HUES64 (cell line): ENCODE measurements around the gene MFAP2.
A peak's percentile ranks its signal among the peaks of the same experiment; 100 is the strongest.
"Not testable (repeated sequence)": the region's sequence is repeated elsewhere in the genome, so short reads cannot be mapped to it uniquely, and the experiment has no call there.

ENCODE experiments used
- H3K27ac ChIP-seq: 2 replicates; pipeline ENCODE4 v1.7.0; 2013; ENCODE audit warnings: low read depth, low read length, inconsistent platforms
- H3K27me3 ChIP-seq: 2 replicates; pipeline ENCODE4 v1.6.1; 2013; ENCODE audit warnings: mild to moderate bottlenecking, low read length; ENCODE audit not compliant: insufficient read depth
- H3K36me3 ChIP-seq: 2 replicates; pipeline ENCODE4 v1.6.1; 2013; ENCODE audit warnings: mild to moderate bottlenecking, low read length; ENCODE audit not compliant: insufficient read depth
- H3K4me1 ChIP-seq: 2 replicates; pipeline ENCODE4 v1.6.1; 2013; ENCODE audit warnings: mild to moderate bottlenecking, low read length, moderate library complexity; ENCODE audit not compliant: insufficient read depth
- H3K4me3 ChIP-seq: 2 replicates; pipeline ENCODE4 v1.5.1; 2013; ENCODE audit warnings: mild to moderate bottlenecking, low read length, moderate library complexity
- H3K9ac ChIP-seq: 2 replicates; pipeline ENCODE4 v1.6.1; 2013; ENCODE audit warnings: mild to moderate bottlenecking, low read depth, low read length
- H3K9me3 ChIP-seq: 2 replicates; pipeline ENCODE4 v1.6.1; 2013; ENCODE audit warnings: low read depth, low read length; ENCODE audit not compliant: insufficient read depth
- WGBS: fragments of 150-250, 120-280 bp; methylation state at CpG from one replicate; pipeline ENCODE4 v1.1.7; 2013; ENCODE audit warnings: missing lambda C conversion rate; 5-methylcytosine and 5-hydroxymethylcytosine counted together

MFAP2 gene

DNA sequence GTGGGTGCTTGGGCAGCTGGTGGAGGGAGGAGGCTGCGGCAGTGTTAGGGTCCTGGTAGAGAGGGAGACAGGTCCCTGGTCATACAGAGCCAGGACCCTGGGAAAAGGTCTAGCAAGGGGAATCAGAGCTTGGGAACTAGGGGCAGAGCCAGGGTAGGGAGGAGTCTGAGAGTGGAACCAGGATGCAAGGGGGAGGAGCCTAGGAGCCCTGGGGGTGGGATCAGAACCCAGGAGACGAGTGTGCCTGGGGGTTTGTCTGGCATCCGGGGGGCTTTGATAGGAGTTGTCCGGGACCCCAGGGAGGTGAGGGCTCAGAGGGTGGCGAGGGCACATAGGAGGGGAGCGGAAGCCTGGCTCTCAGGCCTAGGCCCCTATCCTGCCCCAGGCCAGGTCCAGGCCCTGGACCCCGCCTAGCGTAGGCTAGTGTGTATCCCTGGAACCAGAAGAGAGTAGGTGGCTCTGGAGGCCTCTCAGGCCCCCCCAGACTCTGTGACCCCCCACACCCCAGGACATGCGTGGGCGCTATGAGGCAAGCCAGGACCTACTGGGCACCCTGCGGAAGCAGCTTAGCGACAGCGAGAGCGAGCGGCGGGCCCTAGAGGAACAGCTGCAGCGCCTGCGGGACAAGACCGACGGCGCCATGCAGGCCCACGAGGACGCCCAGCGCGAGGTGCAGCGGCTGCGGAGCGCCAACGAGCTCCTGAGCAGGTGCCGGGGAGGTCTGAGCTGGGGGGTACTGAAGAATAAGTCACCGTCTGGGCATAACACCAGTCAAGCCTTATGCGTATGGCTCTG, 40.8 kb downstream of the MFAP2 start:
- H3K27me3 ChIP-seq, H3K9ac ChIP-seq, H3K4me1 ChIP-seq, H3K9me3 ChIP-seq: not testable (repeated sequence)
- peak overlapping the region; percentile 26; the same call in 1 of the 2 replicates for H3K4me3 ChIP-seq
- H3K36me3 ChIP-seq, result peaks cover 64% of the 10 kb centered on the region
- WGBS, result 90% methylated on average over 32 of the region's 32 CpGs
- peak overlapping the region; percentile 41; the same call in 1 of the 2 replicates for H3K27ac ChIP-seq

DNA sequence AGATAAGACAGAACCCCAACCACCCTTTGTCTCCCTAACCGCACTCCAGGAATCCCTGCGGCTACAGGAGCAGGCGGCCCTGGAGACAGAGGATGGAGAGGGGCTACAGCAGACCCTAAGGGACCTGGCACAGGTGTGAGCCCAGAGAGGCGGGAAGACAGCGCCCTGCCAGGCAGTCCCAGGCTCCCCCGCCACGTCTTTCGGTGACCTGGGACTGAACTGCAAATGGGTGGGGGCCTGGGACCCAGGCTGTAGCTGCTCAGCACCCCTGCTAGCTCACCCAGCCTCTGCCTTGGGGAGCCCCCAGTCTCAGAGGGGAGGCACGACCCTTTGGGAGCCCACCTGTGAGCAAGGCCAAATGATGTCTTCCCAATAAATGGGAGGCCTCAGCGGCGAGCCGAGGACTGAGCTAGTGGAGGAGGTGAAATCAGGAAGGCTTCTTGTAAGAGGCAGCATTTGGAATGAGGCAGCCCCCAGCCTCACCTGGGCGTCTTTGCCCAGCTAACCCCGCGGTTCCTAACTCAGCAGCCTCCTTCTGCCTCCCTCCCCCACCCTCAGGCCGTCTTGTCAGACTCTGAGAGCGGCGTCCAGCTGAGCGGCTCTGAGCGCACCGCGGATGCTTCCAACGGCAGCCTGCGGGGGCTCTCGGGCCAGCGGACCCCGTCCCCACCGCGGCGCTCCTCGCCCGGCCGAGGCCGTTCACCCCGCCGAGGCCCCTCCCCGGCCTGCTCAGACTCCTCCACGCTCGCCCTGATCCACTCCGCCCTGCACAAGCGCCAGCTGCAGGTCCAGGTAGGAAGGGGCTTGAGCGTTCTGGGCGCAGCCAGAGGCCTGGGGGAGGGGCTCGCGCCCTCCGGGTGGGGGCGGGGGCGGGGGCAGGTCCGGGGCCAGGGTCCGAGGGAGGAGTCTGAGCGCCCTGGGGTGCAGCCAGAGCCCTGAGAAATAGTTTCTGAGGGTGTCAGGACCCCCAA, 41.8 kb downstream of the MFAP2 start:
- H3K4me3 ChIP-seq, result peak overlapping the region; percentile 50
- H3K27ac ChIP-seq, result peak overlapping the region; percentile 71
- no peaks in the 10 kb centered on the region for H3K9me3 ChIP-seq
- H3K9ac ChIP-seq, result peak overlapping the region; percentile 58
- WGBS, result 21% methylated on average over 51 of the region's 51 CpGs
- peaks cover 65% of the 10 kb centered on the region for H3K36me3 ChIP-seq
- peaks cover 4% of the 10 kb centered on the region for H3K4me1 ChIP-seq
- H3K27me3 ChIP-seq, result no peaks in the 10 kb centered on the region

DNA sequence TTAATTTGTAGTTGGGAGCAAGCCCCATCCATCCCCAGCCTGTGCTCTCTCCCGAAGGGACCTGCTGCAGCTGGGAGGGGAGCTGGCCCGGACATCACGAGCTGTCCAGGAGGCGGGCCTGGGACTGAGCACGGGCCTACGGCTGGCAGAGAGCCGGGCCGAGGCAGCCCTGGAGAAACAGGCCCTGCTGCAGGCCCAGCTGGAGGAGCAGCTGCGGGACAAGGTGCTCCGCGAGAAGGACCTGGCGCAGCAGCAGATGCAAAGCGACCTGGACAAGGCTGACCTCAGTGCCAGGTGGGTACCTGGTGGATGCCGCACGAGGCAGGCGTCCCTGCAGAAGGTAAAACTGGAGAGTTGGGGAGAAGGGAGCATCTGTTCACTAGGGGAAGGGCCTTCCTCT, 43.8 kb downstream of the MFAP2 start:
- H3K9me3 ChIP-seq, H3K27ac ChIP-seq, H3K9ac ChIP-seq, H3K4me3 ChIP-seq, H3K27me3 ChIP-seq, H3K4me1 ChIP-seq: not testable (repeated sequence)
- WGBS, result 96% methylated on average over 16 of the region's 16 CpGs
- peaks cover 64% of the 10 kb centered on the region for H3K36me3 ChIP-seq

DNA sequence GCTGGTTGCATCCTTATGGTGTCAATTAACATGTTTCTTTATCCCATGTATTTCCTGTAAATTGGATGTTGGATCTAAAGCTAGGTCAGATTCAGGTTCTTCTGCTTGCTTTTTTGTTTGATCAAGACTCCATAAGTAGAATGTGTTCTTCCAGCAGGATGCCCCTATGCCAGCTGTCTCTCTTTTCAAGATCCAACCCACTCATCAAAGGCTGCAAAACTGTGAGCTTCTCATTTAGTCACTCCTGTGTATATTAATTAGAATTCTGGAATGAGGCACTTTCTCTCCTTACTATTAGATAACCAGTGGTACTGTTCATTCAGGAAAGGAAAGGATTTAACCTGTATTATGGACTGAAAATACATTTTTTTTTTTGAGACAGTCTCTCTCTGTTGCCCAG, 46.5 kb downstream of the MFAP2 start:
- H3K4me1 ChIP-seq, result not testable (repeated sequence)
- peaks cover 61% of the 10 kb centered on the region for H3K36me3 ChIP-seq

DNA sequence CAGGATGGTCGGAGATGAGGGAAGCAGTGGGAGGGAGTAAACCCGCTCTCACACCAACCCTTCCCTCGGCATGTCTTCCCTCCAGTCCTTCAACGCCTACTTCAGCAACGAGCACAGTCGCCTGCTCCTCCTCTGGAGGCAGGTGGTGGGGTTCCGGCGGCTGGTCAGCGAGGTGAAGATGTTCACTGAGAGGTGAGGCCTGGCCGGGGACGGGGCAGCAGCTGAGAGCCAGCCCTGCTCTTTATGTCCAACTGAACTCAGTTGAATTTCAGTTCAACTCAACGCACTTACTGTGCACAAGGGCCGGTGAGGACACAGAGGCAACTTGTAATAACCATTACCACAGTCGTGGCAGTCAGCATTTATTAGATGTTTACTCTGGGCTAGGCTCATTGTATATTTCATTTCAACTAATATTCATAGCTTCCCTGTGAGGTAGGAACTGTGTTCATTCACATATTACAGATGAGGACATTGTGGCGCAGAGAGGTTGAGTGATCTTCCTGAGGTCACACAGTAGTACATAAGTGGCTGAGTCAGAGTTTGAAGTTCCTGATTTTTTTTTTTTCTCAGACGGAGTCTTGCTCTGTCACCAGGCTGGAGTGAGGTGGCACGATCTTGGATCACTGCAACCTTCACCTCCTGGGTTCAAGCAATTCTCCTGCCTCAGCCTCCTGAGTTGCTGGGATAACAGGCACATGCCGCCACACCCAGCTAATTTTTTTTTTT, 49.0 kb downstream of the MFAP2 start:
- peaks cover 45% of the 10 kb centered on the region for H3K36me3 ChIP-seq
- not testable (repeated sequence) for H3K4me3 ChIP-seq, H3K27me3 ChIP-seq, H3K27ac ChIP-seq, H3K9me3 ChIP-seq, H3K4me1 ChIP-seq, H3K9ac ChIP-seq
- 90% methylated on average over 17 of the region's 18 CpGs for WGBS

More for the DNA sequence above, 46.5 kb downstream of the MFAP2 start:
- not testable (repeated sequence) for H3K4me3 ChIP-seq, H3K27me3 ChIP-seq, H3K27ac ChIP-seq, H3K9ac ChIP-seq, H3K9me3 ChIP-seq

DNA sequence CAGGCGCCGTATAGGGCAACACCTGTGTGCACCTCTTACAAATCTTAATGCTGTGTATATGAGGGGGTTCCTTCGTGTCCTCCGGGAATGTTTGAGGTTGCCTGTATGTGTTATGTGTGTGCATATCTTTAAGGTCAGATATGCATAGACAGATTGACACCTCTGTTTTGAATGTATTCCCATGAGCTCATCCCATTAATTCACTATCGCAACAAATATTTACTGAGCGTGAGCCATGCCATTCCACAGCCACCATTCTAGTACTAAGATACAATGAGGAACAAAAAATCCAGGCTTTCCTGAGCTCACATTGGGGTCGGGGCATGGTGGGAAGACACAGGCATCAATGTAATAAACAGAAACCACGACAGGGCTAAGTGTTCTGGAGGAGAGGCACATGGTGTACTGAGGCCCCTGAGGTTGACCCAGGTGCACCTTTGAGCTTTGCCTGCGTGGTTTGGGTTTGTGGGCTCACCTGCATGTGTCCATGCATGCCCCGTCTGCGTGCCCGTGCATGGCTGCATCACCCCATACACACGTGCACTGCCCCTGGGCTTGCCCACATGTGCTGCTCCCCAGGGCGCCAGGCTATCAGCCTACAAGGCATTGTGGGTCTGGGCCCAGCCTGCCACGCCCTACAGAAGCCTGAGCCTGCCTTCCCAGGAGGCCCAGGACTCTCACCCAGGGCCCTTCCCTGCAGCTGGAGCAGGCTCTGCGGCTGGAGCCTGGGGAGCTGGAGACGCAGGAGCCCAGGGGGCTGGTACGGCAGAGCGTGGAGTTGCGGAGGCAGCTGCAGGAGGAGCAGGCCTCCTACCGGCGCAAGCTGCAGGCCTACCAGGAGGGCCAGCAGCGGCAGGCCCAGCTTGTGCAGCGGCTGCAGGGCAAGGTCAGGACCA, 51.0 kb downstream of the MFAP2 start:
- H3K27ac ChIP-seq, H3K9ac ChIP-seq, H3K9me3 ChIP-seq, H3K4me3 ChIP-seq, H3K27me3 ChIP-seq: not testable (repeated sequence)
- Histone ChIP-seq H3K36me3 (peaks cover 30% of the 10 kb centered on the region), H3K4me1 (peaks cover 11% of the 10 kb centered on the region; the same call in 1 of the 2 replicates)
- 88% methylated on average over 24 of the region's 24 CpGs for WGBS

DNA sequence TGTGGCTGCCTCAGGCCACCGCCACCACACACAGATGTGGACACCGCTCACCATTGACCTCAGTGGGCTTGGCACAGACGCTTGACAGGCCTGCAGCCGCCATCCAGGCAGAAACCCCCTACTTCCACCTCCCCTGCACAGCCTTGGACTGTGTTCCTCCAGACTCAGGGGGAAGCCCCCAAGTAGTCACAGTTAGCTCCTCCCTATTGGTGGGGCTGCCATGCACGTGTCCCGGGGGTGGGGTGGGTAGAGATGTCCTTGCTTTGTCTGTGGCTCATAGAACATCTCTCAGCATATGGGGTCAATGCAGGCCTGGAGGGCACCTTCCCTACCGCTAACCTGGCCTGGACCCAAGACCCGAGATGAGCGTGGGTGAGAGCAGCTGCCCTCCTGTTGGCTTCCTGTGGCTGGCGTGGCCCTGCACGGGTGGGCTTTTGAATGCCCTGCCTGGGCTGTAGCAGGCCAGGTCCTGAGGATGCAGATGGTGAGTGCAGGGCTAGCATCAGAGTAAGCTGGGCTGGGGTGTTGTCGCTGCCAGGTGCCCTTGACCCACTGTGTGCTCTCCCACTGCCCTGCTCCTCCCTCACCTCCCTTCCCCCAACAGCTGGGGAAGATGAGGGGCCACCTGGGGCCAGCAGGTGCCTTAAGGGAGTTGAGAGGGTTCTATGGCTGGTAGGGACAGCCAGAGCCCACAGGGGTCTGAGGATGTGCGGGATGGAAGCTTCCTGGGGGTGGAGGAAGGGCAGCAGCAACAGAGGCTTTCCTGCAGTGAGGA, 52.5 kb downstream of the MFAP2 start:
- Histone ChIP-seq H3K4me3 (no peak overlapping the region), H3K9ac (no peak overlapping the region), H3K4me1 (peaks cover 11% of the 10 kb centered on the region; the same call in 1 of the 2 replicates), H3K27me3 (no peaks in the 10 kb centered on the region), H3K9me3 (no peaks in the 10 kb centered on the region), H3K27ac (no peak overlapping the region), H3K36me3 (peaks cover 18% of the 10 kb centered on the region)
- 88% methylated on average over 13 of the region's 13 CpGs for WGBS

DNA sequence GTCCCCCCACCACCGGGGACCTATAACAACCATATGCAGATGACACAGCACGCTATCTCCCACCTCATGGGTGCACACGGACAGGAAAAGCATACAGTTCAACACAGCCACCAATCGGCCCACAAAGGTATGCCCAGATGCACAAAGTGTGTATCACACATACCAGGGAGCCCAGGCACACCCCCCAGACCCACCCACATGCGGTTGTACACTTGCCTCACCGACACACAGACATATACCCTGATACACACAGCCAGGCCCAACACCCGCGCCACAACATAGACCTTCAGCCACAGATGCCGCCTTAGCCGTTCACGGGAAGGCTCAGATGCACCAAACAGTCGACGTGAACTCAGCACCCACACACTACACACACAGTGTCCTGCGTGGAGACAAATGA, 53.2 kb downstream of the MFAP2 start:
- no peak overlapping the region for H3K27ac ChIP-seq
- H3K36me3 ChIP-seq, result peaks cover 13% of the 10 kb centered on the region
- no peaks in the 10 kb centered on the region for H3K9me3 ChIP-seq
- H3K27me3 ChIP-seq, result no peaks in the 10 kb centered on the region
- H3K4me3 ChIP-seq, result no peak overlapping the region
- 87% methylated on average over 14 of the region's 14 CpGs for WGBS
- H3K4me1 ChIP-seq, result peaks cover 11% of the 10 kb centered on the region; the same call in 1 of the 2 replicates
- H3K9ac ChIP-seq, result no peak overlapping the region

DNA sequence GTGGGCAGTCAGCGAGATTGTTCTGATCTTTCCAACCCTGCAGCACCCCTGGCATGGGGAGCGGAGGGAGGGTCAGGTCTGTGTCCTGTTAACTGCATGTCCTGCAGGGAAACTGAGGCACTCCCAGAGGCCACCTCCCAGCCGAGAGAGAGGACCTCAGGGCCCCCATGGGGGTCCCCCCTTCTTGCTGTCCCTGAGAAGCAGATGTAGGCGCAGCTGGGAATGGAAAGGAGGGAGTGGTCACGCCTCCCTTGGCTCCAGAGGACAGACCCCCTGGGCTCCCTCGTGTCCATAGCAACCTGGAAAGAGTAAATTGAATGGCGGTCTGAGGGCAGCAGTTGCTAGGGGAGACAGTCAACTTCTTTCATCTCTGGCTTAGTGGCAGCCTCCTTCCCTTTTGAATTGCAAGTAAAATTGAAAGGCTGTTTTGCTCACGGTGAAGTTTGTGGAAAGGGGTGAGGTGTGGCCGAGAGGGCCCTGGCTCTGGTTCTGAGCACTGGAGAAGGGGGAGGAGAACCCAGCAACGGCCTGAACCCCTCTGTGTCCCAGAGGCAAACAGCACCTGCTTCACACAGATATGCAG, 53.8 kb downstream of the MFAP2 start:
- WGBS, result 40% methylated on average over 10 of the region's 10 CpGs
- no peak overlapping the region for H3K9ac ChIP-seq
- no peak overlapping the region for H3K4me3 ChIP-seq
- H3K4me1 ChIP-seq, result peaks cover 11% of the 10 kb centered on the region; the same call in 1 of the 2 replicates
- no peak overlapping the region for H3K27ac ChIP-seq
- H3K36me3 ChIP-seq, result peaks cover 11% of the 10 kb centered on the region
- H3K9me3 ChIP-seq, result no peaks in the 10 kb centered on the region
- H3K27me3 ChIP-seq, result no peaks in the 10 kb centered on the region
